Coronary artery (tissue), 2 donors: ENCODE data around the gene NFKB1.
"Not testable (repeated sequence)": the region's sequence is repeated elsewhere in the genome, so short reads cannot be mapped to it uniquely, and the experiment has no call there.

Source experiments
- DNase-seq: peaks from one replicate; pipeline ENCODE4 v3.0.0-alpha.2; 2017; ENCODE audit warnings: low spot score
- H3K27ac ChIP-seq, 2 donors: fragments of 200-600 bp; sonication (generic); one replicate each; pipeline ENCODE4 v1.5.1; 2016 to 2019
- H3K4me3 ChIP-seq: fragments of 200-600 bp; sonication (generic); 2 replicates; pipeline ENCODE4 v1.5.1; 2016; ENCODE audit warnings: mild to moderate bottlenecking, moderate library complexity
- TF ChIP-seq, protein P1 (sequence below): fragments of 200-600 bp; sonication (generic); IDR thresholded peaks from one replicate; pipeline ENCODE4 v1.5.1; 2019; ENCODE audit warnings: antibody characterized with exemption

Gene NFKB1

DNA sequence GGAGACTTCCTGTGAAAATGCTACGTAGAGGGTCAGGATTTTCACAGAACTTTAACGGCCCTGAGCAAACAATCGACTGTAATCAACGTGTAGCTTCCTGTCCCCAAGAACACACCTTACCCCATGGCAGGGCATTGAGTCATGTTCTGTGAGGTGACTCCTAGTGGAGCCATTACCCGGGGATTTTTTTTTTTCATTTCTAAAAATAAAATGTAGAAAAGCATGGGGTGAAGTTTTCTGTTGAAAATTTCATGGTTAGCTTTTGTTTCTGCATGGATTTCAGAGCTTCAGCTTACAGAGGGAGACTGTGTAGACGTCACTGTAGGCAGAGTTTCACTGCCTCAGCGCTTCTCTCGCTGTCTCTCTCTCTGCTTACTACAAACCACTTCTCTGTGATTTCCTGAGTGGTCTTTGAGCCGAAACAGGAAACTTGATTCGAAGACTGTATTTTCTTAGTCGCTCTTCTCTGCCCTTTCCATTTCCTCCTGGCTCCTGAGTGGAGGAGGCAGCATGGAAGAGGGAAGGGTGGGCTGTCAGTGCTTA is 111.7 kb downstream of the NFKB1 start:
- H3K27ac ChIP-seq: no peak overlapping the region
- H3K4me3 ChIP-seq: no peak overlapping the region
- DNase-seq: no peak
- TF ChIP-seq, protein P1, sequence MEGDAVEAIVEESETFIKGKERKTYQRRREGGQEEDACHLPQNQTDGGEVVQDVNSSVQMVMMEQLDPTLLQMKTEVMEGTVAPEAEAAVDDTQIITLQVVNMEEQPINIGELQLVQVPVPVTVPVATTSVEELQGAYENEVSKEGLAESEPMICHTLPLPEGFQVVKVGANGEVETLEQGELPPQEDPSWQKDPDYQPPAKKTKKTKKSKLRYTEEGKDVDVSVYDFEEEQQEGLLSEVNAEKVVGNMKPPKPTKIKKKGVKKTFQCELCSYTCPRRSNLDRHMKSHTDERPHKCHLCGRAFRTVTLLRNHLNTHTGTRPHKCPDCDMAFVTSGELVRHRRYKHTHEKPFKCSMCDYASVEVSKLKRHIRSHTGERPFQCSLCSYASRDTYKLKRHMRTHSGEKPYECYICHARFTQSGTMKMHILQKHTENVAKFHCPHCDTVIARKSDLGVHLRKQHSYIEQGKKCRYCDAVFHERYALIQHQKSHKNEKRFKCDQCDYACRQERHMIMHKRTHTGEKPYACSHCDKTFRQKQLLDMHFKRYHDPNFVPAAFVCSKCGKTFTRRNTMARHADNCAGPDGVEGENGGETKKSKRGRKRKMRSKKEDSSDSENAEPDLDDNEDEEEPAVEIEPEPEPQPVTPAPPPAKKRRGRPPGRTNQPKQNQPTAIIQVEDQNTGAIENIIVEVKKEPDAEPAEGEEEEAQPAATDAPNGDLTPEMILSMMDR: no peak

DNA sequence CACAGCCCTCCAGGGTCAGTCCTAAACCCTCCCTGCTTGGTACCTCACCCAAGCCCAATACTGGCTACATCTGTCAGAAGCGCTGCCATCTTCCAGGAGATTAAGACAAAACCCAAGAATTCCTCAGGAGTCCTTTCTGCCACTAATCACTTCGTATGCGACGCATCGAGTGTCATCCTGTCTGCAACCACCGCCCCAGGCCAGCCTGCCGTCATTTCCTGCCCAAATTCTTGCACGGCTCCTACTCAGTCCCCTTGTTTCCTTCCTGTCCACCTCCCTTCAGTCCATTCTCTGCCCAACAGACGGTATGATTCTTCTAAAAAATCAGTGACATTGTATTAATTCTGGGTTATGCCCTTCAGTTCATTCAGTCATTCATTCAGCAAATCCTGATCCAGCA is 113.6 kb downstream of the NFKB1 start:
- no peak for DNase-seq
- Histone ChIP-seq H3K27ac (peak overlapping the region in 1 of 2 donors; percentile 16), H3K4me3 (no peak overlapping the region)
- TF ChIP-seq, protein P1: no peak

DNA sequence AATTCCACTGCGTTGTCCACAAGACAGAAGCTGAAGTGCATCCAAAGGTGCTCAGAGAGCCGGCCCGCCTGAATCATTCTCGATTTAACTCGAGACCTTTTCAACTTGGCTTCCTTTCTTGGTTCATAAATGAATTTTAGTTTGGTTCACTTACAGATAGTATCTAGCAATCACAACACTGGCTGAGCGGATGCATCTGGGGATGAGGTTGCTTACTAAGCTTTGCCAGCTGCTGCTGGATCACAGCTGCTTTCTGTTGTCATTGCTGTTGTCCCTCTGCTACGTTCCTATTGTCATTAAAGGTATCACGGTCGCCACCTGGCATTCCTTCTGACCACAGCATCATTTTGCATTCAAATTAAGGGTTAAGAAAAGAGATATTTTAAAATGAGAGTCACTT is 115.5 kb downstream of the NFKB1 start:
- H3K27ac ChIP-seq: no peak overlapping the region
- no peak for DNase-seq
- TF ChIP-seq, protein P1: no peak
- H3K4me3 ChIP-seq: no peak overlapping the region

DNA sequence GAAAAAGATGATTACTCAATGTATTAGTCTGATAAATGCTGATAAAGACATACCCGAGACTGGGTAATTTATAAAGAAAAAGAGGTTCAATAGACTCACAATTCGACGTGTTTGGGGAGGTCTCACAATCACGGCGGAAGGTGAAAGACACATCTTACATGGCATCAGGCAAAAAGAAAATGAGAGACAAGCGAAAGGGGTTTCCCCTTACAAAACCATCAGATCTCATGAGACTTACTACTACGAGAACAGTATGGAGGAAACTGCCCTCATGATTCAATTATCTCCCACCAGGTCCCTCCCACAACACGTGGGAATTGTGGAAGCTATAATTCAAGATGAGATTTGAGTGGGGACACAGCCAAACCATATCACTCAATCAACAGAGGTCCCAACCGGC is 117.9 kb downstream of the NFKB1 start:
- not testable (repeated sequence) for H3K27ac ChIP-seq, H3K4me3 ChIP-seq, DNase-seq

DNA sequence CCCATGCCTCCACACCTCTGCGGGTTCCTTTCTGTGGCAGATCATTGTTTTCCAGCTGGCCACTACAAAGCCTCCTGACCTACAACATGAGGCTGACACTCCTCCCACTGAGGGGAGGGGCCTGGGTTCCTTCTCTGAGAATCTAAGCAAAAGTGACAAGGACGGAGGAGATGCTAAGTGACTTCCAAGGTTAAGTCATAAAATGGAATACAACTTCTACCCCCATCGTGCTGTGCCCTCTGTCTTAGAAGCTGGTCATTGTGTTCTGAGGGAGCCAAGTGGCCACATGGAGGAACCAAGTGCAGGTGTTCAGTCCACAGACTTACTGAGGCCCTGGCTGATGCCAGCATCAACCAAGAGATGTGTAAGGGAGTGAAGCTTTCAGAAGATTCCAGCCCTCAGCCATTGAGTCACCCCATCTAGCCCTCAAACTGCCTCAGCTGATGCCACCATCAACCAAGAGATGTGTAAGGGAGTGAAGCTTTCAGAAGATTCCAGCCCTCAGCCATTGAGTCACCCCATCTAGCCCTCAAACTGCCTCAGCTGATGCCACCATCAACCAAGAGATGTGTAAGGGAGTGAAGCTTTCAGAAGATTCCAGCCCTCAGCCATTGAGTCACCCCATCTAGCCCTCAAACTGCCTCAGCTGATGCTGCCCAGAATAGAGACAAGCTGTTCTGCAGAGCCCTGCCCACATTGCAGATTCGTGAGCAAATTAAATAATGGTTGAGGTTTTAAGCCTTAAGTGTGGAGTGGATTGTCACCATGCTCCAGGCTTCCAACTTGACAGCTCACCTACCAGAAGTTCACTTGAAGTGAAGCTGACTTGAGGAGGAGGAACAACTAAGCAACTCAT is 118.8 kb downstream of the NFKB1 start:
- DNase-seq, H3K4me3 ChIP-seq: not testable (repeated sequence)
- H3K27ac ChIP-seq: peak overlapping the region; percentile 58 to 60

DNA sequence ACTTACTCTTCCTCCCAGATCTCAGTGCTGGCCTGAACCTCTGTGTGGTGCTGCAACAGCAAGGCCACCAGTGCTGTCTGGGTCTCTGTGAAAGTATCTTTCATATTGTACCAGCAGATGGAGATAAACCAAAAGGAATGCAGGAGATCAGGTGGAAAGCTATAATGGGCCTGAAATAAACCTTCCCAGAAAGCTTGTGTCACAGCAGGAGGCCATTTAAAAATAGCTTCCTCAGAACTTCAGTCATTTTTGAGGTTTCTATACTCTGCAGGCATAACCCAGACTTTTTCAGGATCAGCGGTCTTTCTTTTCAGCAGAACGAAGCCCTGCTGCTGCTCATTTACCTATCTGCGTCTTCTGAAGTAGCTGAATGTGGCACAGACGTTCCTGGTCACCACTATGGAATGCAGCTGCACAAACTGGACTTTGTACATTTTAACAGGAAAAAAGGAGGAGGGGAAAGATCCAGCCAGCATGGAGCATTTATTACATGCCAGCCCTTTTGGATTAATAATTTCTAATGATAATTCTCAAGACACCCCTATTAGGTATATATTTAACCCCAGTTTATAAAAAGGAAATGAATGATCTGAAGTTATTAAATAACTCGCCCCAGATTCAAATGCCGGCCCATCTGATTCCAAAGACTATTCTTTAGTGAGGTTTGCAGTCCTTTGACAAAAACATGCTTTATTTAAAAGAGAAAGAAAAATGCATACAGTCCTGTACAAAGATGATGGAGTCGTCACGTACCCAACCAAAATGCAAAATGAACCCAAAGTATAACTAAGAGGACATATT is 119.7 kb downstream of the NFKB1 start:
- Histone ChIP-seq H3K4me3 (peak overlapping the region; percentile 29), H3K27ac (peak overlapping the region; percentile 58 to 60)
- TF ChIP-seq, protein P1: no peak
- no peak for DNase-seq

DNA sequence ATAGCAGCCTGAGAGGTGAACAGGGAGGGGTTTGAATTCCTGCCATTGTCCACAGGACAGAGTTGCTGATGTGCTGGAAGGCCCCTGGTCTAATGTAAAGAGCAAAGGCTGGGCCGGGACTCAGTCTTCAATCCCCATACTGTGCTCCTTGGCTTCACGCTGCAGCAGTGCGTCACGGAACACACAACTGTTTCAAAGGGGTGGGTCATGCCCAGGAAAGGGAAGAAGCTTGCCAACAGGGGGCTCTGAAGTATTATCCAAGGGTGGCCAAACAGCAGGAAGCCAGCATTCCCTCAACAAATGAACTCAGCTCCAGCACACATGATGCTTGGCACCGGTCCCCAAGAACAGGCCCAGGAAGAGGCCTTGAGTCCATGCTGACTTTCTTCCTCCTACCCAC is 122.5 kb downstream of the NFKB1 start:
- TF ChIP-seq, protein P1: no peak
- Histone ChIP-seq H3K4me3 (no peak overlapping the region), H3K27ac (no peak overlapping the region)
- no peak for DNase-seq

DNA sequence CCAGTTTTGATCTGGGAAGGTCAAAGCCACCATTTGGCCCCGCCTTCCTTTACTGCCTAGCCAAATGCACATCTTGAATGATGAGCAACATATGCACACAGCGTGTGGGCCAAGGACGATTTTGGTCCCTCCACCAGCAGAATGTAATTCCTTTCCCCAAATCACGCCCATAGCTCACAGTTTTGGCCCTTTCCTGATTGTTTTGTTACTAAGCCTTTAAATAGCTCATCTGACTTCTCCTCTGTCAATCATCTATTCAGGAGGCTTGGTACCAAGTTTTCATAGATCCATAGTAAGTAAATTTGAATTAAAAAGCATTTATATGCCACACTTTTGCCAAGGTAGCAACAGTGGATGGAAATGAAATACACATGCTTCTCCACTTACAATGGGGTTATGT is 123.3 kb downstream of the NFKB1 start:
- TF ChIP-seq, protein P1: no peak
- Histone ChIP-seq H3K27ac (no peak overlapping the region), H3K4me3 (no peak overlapping the region)
- DNase-seq: no peak
